IPS-NIHi7 (cell line): Measurements from ENCODE around the gene COBL.

Experiments
- DNase-seq: peaks from one replicate; pipeline ENCODE4 v3.0.0; 2012; ENCODE audit warnings: mixed read lengths; ENCODE audit errors: extremely low spot score

Gene COBL

GRCh38 chr7:51079494-51079893 is 237.1 kb downstream of the COBL start:
- DNase-seq, result no peak

GRCh38 chr7:51078653-51079052 is 238.0 kb downstream of the COBL start:
- no peak for DNase-seq

- DNase-seq, result no peak
Measured at GRCh38 chr7:51077987-51078370, 238.6 kb downstream of the COBL start.

- DNase-seq, result no peak
Measured at GRCh38 chr7:51077316-51077986, 239.2 kb downstream of the COBL start.

GRCh38 chr7:51075681-51076580 is 240.7 kb downstream of the COBL start:
- DNase-seq, result no peak

- no peak for DNase-seq
Measured at GRCh38 chr7:51073171-51073570, 243.4 kb downstream of the COBL start.

GRCh38 chr7:51072281-51072680 is 244.3 kb downstream of the COBL start:
- DNase-seq, result no peak

- DNase-seq, result no peak
Measured at GRCh38 chr7:51071427-51071826, 245.2 kb downstream of the COBL start.

- no peak for DNase-seq
Measured at GRCh38 chr7:51070151-51070550, 246.5 kb downstream of the COBL start.

GRCh38 chr7:51069411-51070083 is 247.1 kb downstream of the COBL start:
- DNase-seq, result no peak

- DNase-seq, result no peak
Measured at GRCh38 chr7:51068401-51068800, 248.2 kb downstream of the COBL start.

GRCh38 chr7:51067757-51068156 is 248.9 kb downstream of the COBL start:
- peak; percentile 70 for DNase-seq

GRCh38 chr7:51067258-51067657 is 249.4 kb downstream of the COBL start:
- DNase-seq, result no peak

GRCh38 chr7:51066405-51066882 is 250.2 kb downstream of the COBL start:
- no peak for DNase-seq

- no peak for DNase-seq
Measured at GRCh38 chr7:51065766-51066165, 250.8 kb downstream of the COBL start.

- no peak for DNase-seq
Measured at GRCh38 chr7:51064688-51065087, 251.9 kb downstream of the COBL start.

GRCh38 chr7:51062222-51062987 is 254.2 kb downstream of the COBL start:
- DNase-seq, result peak; percentile 48

GRCh38 chr7:51060536-51060935 is 256.1 kb downstream of the COBL start:
- DNase-seq, result no peak

GRCh38 chr7:51059504-51060142 is 257.0 kb downstream of the COBL start:
- no peak for DNase-seq

- no peak for DNase-seq
Measured at GRCh38 chr7:51058764-51059163, 257.8 kb downstream of the COBL start.
